Measurements from ENCODE around the gene GJA1. TPM values are rescaled to one million over a fixed set of nuclear protein-coding genes. Genes with fewer than 3 reads are reported as not detected.

GJA1 gene
- polyA plus RNA-seq, 1 donor from 2014 or later: 3.5 TPM

DNA sequence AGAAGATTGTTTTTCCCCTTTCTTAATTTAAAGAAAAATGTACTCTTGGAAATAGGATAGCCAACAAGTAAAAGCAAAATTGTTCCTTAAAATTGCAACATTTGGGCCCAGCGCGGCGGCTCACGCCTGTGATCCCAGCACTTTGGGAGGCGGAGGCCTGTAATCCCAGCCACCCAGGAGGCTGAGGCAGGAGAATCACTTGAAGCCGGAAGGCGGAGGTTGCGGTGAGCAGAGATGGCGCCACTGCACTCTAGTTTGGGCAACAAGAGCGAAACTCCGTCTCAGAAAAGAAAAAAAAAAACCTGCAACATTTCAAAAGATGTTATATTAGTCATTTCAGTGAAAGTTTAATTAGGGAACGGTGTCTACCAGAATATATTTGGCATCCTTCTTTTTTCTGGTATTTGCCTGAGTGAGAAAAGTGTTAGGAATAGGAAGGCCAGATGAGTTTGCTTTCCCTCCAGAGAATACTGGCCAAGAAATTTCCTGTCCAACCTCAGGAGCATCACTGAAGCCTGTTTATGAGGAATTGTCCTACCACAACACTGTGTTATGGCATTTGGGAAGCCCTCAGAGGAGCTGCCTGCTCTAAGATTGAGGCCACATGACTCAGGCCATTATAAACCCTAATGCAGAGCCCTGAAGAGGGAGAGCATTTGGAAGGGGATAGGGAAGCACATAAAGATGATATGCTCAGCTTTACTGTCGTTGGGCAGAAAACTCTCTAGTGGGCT lies 1.2 kb upstream of the GJA1 start:
- Histone ChIP-seq H3K9me2 (ENCODE audit: insufficient read depth, low read length) (no peaks in the 10 kb centered on the region), H2AFZ (ENCODE audit: low read depth, low read length) (no peak overlapping the region), H3K27ac (ENCODE audit: low read length) (no peak overlapping the region), H4K20me1 (ENCODE audit: insufficient read depth) (no peaks in the 10 kb centered on the region), H3K9me3 (ENCODE audit: low read length) (no peaks in the 10 kb centered on the region), H3K9ac (ENCODE audit: low read length) (no peak overlapping the region), H3K4me2 (ENCODE audit: low read length) (no peak overlapping the region), H3K4me3 (ENCODE audit: low read length) (no peak overlapping the region), H3K27me3 (ENCODE audit: insufficient read depth, low read depth, low read length) (peaks cover 22% of the 10 kb centered on the region), H3K36me3 (ENCODE audit: insufficient read depth, low read length) (no peaks in the 10 kb centered on the region), H3K79me2 (replicated peaks; ENCODE audit: insufficient read depth, low read length) (no peaks in the 10 kb centered on the region), H3F3A (ENCODE audit: insufficient read depth, low read length, poor library complexity, severe bottlenecking) (peaks cover 4% of the 10 kb centered on the region)
- no peak for TF ChIP-seq MXI1 (conservative IDR thresholded peaks at IDR 0.05; ENCODE audit: poor library complexity, severe bottlenecking)
- TF ChIP-seq REST (IDR thresholded peaks at IDR 0.05; ENCODE audit: borderline replicate concordance): no peak
- TF ChIP-seq TAF1 (IDR thresholded peaks at IDR 0.05; ENCODE audit: low read depth): no peak
- no peak for TF ChIP-seq CTCF (IDR thresholded peaks at IDR 0.05; ENCODE audit: poor library complexity, severe bottlenecking)
- TF ChIP-seq EP300 (conservative IDR thresholded peaks at IDR 0.05; ENCODE audit: poor library complexity, severe bottlenecking): no peak
- TF ChIP-seq RAD21 (conservative IDR thresholded peaks at IDR 0.05): no peak
- no peak for TF ChIP-seq POLR2AphosphoS5 (IDR thresholded peaks at IDR 0.05)
- no peak for TF ChIP-seq EZH2 (IDR thresholded peaks at IDR 0.05; ENCODE audit: borderline replicate concordance, insufficient read depth, low read length, poor library complexity, severe bottlenecking)
- no peak for TF ChIP-seq SMC3 (conservative IDR thresholded peaks at IDR 0.05; ENCODE audit: poor library complexity)

DNA sequence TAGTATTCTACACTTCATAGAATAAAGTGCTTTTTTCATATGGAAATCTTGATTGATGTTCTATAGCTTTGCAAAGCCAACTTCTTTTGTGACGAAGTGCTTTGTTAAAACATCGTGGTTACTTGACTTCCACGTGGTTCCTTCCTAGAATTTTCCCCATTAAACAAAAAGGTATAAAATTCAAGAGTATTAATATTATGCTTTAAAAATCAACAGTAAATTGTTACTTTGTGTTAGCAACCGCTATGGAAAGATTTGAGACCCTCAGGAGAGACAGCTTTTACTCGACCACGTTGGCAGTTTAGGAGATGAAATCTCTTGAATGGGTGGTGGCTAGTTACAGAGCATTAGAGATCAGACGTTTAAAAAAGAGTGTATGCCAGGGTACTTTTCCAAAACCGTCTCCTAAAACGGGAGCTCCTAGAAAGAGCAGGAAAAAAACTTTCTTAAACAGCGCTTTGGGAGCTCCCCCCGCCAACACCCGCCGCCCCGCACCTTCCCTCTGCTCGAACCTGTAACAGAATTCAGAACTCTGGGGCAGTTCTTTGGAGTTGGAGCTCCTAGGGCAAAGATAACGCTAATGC lies 920 bp downstream of the GJA1 start:
- Histone ChIP-seq H3K36me3 (ENCODE audit: insufficient read depth, low read length) (no peaks in the 10 kb centered on the region), H2AFZ (ENCODE audit: low read depth, low read length) (no peak overlapping the region), H3K4me3 (ENCODE audit: low read length) (peak overlapping the region; percentile 63), H3K9ac (ENCODE audit: low read length) (no peak overlapping the region), H3K9me3 (ENCODE audit: low read length) (no peaks in the 10 kb centered on the region), H3K27me3 (ENCODE audit: insufficient read depth, low read depth, low read length) (peaks cover 22% of the 10 kb centered on the region), H3K9me2 (ENCODE audit: insufficient read depth, low read length) (no peaks in the 10 kb centered on the region), H4K20me1 (ENCODE audit: insufficient read depth) (no peaks in the 10 kb centered on the region), H3F3A (ENCODE audit: insufficient read depth, low read length, poor library complexity, severe bottlenecking) (peaks cover 4% of the 10 kb centered on the region), H3K27ac (ENCODE audit: low read length) (no peak overlapping the region), H3K79me2 (replicated peaks; ENCODE audit: insufficient read depth, low read length) (no peaks in the 10 kb centered on the region), H3K4me2 (ENCODE audit: low read length) (peak overlapping the region; percentile 46)
- TF ChIP-seq EP300 (conservative IDR thresholded peaks at IDR 0.05; ENCODE audit: poor library complexity, severe bottlenecking) (no peak), MXI1 (conservative IDR thresholded peaks at IDR 0.05; ENCODE audit: poor library complexity, severe bottlenecking) (no peak), EZH2 (IDR thresholded peaks at IDR 0.05; ENCODE audit: borderline replicate concordance, insufficient read depth, low read length, poor library complexity, severe bottlenecking) (no peak), TAF1 (IDR thresholded peaks at IDR 0.05; ENCODE audit: low read depth) (no peak), SMC3 (conservative IDR thresholded peaks at IDR 0.05; ENCODE audit: poor library complexity) (no peak), POLR2AphosphoS5 (IDR thresholded peaks at IDR 0.05) (no peak), REST (IDR thresholded peaks at IDR 0.05; ENCODE audit: borderline replicate concordance) (no peak), CTCF (IDR thresholded peaks at IDR 0.05; ENCODE audit: poor library complexity, severe bottlenecking) (no peak), RAD21 (conservative IDR thresholded peaks at IDR 0.05) (no peak)
